ENCODE results near the gene BAZ1B.
"Not testable (repeated sequence)": the region's sequence is repeated elsewhere in the genome, so short reads cannot be mapped to it uniquely, and the experiment has no call there.

Gene BAZ1B

DNA sequence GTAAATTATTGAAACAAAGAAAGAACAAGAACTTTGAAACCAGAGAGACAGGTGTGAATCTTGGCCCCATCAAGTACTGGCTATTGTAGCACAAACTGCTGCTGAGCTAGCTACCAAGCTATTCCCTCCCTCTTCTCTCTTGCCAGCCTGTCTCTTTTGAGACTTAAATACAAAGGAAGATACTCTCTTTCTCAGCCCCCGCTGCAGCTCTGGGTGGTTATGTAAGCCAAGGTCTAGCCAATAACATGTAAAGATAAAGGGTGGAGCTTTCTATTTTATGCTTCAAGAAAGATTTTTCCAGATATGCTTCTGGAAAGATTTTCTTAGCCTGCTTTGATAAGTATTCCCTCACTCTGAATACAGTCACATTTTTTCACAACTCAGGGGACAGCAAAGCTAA, 17.2 kb downstream of the BAZ1B start:
- no peak for DNase-seq (ENCODE audit: low read depth)

DNA sequence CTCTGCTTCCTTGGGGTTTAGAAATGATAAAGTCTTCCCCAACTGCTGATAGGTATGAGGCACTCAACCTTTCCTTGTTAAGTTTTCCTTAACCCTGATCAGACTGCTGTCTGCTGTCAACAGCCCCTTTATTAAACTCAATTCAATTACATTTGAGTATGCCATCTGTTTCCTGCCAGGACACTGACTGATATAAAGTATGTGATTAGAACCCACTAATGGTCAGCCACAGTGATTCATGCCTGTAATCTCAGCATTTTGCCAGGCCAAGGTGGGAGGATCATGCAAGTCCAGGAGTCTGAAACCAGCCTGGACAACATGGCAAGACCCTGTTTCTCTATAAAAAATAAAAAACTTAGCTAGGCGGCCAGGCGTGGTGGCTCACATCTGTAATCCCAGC, 18.1 kb downstream of the BAZ1B start:
- DNase-seq (ENCODE audit: low read depth) = no peak

DNA sequence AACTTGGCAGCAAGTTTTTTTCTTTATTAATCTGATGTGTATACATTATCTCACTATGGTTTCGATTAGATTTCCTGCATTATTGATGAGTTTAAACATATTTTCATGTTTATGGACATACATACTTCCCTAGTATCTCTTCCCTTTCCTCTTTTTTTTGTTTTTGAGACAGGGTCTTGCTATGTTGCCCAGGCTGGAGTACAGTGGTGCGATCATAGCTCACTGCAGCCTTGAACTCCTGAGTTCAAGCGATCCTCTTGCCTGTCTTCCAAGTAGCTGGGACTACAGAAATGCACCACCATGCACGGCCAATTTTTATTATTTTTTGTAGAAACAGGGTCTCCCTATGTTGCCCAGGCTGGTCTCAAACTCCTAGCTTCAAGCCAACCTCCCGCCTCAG, 18.9 kb downstream of the BAZ1B start:
- no peak for DNase-seq (ENCODE audit: low read depth)

DNA sequence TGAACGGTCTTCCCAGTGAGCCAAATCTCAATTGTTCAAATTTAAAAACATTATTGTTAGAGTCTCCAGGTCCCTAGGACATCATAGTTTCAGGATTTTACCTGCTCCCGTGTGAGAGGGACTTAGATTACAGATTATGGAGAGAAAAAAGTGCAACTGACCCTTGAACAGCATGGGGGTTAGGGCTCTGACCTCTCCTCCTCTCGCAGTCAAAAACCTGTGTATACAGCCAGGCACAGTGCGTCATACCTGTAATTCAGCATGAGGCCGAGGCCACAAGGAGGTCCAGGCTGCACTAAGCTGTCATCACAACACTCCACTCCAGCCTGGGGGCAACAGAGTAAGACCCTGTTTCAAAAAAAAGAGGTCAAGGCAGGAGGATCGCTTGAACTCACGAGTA, 25.5 kb downstream of the BAZ1B start:
- no peak for DNase-seq (ENCODE audit: low read depth)

DNA sequence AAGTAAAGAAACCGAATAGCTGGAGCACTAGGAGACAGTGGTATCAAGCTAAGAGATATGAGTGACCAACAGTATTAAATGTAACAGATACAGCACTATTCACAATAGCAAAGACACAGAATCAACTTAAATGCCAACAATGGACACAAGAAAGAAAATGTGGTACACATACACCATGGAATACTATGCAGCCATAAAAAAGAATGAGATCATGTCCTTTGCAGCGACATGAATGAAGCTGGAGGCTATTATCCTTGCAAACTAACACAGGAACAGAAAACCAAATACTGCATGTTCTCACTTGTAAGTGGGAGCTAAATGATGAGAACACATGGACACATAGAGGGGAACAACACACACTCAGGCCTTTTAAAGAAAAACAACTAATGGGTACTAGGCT, 26.6 kb downstream of the BAZ1B start:
- DNase-seq (ENCODE audit: low read depth) = not testable (repeated sequence)

DNA sequence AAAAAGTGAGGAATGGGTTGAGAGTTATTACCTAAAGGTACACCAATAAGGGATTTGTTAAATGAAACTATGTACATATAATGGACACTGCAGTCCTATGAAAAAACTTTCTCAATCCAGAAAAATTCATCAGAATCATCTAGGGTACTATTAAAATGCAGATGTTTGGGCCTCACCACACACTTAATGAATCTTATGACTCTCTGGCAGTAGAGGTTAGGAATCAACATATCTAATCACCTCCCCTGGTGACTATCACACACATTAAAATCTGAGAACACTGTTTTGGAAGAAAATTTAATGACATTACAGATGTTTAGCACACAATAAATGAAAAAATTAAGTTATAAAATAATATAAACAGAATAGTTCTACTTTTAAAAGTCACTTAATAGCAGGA, 32.1 kb downstream of the BAZ1B start:
- no peak for DNase-seq (ENCODE audit: low read depth)

DNA sequence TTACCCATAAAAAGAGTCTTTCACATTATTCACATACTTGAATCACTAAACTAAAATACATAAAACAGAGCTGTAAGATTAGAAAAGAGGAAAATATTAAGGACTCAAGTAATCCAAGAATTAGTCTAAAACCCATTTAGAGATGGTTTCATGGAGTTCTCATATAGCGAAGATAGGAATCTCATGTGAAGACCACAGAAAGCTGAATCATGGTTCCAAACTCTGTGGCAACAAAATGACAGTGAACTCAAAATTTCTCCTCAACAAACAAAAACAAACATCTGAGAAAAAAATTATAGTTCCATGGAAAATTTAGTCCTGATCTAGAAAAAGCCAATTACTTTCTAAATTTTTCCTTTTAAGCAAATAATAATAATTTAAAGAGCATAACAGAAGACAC, 34.6 kb downstream of the BAZ1B start:
- DNase-seq (ENCODE audit: low read depth) = no peak

DNA sequence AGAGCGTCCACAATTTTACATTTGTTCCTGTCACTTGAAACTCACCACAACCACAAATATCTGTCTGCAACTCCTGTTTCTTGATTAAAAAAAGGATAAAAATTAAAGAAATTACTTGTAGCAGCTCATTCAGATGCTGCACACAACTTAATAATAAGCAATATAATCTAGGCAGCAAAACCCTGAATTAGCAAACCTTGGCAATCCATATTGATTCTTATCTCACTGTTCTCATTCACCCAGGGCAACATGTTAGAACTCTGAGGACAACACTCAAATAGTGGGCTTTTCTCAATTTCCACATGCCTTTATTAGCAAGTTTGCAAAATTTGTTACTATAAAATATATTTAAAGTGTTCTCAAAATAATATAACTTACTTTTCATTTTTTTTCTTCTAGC, 38.9 kb downstream of the BAZ1B start:
- DNase-seq (ENCODE audit: low read depth) = no peak

DNA sequence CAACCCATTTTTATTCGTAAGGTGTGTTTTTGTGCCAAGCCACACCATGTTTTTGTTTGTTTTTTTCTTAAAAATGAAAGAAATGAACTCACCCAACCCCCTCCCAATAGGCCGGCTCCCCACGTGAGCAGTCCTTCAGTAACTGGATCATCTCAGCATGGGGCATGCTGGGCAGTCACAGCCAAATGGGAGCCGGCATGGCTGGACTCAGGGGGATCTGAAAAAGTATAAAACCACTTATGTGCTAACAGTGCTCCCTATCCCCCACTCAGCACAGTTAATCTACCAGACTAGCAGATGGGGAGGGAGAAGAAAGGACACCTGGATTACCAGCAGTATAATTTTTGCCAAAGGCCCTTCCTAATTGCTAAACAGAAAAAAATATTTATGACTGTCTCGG, 39.3 kb downstream of the BAZ1B start:
- DNase-seq (ENCODE audit: low read depth) = no peak

DNA sequence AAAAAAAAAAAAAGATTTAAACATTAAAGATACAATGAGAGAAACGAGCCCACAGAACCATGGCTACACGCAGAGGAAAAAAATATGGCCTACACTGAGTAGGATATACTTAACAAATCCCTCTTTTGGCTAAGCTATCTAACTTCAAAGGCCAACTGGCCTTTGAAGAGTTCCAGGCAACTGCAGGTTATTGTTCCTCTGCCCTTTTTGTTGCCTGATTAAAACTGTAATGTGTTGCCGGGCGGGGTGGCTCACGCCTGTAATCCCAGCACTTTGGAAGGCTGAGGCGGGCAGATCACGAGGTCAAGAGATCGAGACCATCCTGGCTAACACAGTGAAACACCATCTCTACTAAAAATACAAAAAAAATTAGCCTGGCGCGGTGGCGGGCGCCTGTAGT, 40.6 kb downstream of the BAZ1B start:
- DNase-seq (ENCODE audit: low read depth) = not testable (repeated sequence)

DNA sequence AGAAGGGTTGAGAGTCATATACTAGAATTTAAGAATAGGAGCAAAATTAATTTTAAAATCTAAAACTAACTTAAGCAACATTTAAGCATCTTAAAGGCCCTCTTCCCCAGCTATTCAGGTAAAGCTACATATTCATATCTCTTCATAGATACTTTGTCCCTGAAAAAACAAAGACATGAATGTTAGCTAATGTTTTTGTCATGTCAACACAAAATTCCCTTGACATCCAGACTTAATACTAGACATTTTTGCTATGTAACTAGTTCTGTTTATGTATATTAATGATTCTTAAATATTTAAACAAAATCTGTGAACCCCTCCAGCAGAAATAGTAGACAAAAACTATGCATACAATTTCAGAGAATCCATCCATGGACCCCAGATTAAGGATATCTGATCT, 43.5 kb downstream of the BAZ1B start:
- no peak for DNase-seq (ENCODE audit: low read depth)

DNA sequence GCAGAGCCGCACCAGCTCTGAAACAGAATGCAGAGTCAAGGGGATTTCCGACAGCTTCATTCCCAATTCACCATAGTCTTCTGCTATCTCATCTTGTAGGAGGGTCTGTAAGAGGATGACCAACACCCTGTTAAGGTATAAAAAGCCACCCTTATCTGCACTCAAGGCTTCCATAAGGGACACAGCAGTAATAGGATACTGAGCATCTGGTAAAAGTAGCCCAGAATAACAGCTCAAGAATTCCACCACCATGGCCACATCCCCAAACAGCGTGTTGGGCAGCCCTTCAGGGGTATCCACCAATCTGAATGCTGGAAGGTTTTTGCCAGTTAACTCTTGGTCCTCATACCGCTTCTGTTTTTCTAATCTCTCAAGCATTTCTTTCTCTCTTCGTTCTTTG, 44.7 kb downstream of the BAZ1B start:
- no peak for DNase-seq (ENCODE audit: low read depth)

DNA sequence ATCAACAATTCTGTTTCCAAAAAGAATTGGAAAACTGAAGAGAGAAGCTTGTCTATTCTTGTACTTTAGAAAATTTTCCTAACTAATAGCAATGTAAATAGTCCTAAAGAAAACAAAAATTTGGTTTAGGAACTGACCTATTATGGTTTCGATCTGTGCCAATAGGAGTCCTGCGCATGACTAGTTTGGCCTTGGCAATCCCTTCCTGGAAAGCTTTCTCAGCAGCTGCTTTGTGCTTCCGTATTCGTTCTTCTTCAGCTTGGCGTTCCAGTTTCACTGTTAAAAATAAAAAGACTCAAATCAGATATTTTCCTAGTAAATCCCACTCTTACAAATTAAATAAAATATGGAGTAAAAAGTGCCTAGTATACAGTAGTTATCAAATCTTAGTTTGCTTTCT, 51.9 kb downstream of the BAZ1B start:
- DNase-seq (ENCODE audit: low read depth) = no peak

DNA sequence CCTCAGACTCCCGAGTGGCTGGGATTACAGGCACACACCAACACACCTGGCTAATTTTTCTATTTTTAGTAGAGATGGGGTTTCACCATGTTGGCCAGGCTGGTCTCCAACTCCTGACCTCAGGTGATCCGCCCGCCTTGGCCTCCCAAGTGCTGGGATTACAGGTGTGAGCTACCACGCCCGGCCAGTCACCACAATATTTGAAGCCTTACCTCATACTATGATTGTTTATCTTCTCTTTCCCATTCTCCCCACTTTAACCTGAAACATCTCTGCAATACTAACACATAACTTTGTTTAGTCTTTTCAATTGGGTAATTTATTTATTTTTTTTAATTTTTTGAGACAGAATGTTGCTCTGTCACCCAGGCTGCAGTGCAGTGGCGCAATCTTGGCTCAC, 55.0 kb downstream of the BAZ1B start:
- DNase-seq (ENCODE audit: low read depth) = not testable (repeated sequence)

DNA sequence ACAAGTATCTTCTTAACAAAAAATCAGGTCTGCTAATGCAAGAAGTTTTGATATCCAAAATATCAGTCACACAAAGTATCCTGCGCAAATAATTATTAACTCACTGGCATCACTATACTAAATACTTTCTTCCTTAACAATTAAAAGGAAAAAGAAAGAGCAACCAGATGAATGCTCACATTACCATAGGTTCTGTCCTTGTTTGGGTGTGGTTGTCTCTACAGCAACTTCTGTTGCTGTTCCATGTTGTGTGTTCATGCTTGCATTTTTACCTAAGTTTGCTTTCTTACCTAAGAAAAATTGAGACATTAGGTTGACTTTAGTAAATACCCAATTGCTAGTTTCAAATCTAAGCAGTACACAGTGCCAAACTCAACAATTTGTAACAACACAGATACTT, 56.0 kb downstream of the BAZ1B start:
- no peak for DNase-seq (ENCODE audit: low read depth)

DNA sequence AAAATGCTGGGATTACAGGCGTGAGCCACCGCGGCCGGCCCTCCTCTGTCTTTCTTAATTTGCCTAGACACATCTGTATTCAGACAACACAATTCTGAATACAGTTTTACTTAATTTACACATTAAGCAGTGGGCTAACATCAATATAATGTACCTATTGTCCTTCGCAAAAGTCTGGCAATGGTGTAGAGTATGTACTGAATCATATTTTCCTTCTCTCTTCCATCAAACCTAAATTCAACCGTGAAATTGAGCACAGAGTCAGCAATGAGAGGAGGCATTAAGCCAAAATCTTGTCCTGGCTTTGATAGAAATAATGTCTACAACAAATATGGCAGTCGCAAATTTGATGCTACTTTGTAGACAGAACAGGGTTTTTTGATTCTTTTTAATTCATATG, 58.1 kb downstream of the BAZ1B start:
- DNase-seq (ENCODE audit: low read depth) = no peak

DNA sequence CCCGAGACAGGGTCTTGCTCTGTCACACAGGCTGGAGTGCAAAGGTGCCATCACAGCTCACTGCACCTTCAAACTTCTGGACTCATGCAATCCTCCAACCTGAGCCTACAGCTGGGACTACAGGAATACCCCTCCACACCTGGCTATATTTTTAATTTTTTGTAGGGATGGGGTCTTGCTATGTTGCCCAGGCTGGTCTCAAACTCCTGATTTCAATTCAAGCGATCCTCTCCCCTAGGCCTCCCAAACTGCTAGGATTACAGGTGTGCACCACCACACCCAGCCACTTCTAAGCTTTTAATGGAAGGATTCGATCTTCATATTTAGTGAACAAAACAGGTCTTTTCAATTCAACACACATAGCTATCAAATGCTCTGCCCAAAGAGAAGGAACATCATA, 58.8 kb downstream of the BAZ1B start:
- no peak for DNase-seq (ENCODE audit: low read depth)

DNA sequence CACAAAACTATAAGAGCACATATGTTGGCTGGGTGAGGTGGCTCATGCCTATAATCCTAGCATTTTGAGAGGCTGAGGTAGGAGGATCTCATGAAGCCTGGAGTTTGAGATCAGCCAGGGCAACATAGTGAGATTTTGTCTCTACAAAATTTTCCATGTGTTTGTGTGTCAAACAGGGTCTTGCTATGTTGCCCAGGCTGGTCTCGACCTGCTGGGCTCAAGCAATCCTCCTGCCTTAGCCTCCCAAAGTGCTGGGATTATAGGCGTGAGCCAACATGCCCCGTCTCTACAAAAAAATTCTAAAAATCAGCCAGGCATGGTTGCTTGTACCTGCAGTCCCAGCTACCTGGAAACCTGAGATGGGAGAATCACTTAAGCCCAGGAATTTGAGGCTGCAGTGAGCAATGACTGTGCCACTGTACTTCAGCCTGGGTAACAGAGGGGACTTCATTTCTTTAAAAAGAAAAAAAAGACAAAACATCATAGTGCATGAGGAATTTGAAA, 60.3 kb downstream of the BAZ1B start:
- no peak for DNase-seq (ENCODE audit: low read depth)

DNA sequence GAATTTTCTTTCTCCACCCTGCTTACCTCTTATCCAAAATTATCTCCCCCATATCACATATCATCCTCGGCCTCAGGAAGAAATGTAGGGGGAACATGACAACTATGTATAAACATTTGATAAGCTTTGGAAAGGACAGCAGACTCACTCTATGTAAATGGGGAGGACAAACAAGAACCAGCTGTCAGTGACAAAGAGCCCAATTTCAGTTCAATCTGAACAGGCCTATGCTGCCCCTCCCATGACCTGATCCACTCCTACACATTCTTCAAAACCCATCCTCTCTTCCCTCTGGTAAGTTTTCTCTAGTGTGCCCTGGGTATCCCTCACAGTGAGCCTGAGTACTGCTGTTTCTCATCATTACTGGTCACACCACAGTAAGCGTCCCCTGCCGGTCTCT, 67.7 kb downstream of the BAZ1B start:
- no peak for DNase-seq (ENCODE audit: low read depth)

DNA sequence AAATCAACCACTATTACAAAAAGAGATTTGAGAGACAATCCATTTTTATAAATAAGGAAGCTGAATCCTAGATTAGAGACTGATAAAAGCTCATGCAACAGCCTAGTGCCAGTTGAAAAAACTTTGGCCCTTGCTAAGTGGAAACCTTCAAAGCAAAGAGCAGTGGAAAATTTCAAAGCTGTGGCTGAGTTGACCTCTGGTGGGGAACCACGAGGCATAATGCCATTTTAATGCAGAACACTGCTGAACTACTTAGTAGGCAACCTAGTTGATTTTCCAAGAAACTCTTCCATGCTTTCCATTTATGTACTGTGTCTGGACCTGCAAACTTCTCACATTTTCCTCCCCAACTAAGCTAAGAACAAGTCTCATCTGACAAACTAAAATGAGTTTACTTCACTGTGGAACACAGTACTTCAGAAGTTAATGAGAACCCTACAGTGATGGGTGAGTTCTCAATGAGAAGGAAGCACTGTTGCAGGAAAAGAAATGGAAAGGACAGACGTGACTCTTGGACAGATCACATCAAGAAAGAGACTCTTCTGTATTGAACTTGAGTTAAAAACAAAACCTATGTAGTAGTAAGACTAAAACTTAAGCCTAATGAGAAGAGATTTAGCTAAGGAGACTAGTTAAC, 69.0 kb downstream of the BAZ1B start:
- DNase-seq (ENCODE audit: low read depth) = no peak

DNA sequence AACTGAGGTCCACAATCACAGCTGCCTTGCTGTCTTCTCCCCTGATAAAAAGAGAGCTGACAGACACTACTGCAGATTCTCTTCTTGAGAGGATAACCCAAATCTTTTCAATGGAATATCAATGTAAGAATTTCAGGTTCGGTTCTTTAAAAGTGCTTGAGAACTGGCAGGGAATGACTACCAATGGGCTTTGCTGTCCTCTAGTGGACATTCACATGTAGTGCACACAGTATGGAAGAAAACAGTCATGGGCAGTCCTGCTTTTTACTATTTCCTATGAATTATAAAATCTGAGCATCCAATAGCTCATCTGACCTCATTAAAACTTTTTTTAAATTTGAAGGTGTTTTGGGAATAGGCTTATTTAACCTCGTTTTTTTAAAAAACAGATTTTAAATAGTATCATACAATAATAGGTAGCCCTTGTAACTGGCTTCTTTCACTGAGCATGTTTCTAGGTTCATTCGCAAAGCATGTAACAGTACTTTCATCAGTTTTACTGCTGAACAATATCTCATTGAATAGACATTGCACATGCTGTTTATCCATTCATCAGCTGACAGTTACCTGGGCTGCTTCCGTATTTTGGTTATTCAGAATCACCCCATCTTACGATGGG, 70.2 kb downstream of the BAZ1B start:
- DNase-seq (ENCODE audit: low read depth) = peak; percentile 3

DNA sequence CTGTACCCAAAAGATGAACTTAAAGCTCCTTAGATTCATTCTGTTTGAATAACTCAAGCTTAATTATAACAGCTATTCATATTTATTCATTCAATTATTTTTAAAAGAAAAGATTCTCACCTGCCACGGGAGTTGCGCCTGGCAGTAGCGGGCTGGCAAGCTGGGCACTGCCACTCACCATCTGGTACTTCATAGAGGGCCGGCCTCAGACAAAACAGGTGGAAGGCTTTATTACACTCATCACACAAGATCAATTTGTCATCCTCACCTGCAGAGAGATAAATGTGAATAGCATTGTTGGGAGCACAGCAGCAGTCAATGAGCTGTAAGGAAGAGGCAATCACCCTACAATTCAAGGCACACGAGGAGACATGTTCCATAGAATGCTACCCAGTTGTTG, 72.7 kb downstream of the BAZ1B start:
- no peak for DNase-seq (ENCODE audit: low read depth)

DNA sequence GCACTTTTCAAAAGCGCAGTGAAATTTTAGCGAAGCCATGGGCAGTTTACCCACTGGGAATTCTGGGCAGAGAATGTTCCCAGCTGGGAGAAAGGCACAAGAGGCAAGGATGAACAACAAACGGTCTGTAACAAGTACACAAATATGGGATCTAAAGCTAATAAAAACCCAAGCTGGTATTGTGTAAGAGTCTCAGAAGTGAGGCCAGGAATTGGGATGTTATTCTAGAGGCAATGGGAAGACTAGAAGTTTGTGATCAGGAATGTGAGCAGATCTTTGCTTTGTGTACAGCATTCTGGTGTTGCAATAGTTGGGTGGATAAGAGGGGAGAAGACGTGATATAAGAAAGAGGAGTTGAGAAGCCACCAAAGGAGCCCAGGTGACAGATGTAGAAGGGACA, 73.5 kb downstream of the BAZ1B start:
- DNase-seq (ENCODE audit: low read depth) = no peak

DNA sequence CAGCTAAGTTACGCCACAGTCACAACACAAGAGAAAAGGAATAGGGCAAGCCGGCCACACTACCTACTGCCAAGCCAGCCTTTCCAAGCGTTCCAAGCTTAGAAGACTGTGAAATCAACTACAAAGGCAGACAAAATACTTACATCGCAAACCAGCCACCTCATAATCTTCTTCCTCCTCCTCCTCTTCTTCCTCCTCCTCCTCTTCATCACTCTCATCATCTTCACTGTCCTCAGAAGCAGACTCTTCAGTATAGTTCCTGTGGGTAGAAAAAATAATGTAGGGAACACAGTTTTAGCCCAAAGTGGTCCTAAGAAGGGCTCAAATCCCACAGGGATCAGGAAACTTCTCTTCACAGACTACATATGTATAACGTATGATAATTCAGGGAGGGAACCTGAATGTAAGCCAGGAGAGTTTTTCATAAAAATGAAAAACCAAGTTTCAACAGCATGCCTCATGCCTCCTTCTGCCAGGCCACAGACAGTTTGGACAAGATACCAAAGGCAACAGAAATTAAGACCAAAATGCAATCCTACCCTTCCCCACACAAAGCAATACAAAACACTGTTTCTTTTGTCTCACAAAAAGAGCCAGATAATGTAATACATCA, 74.9 kb downstream of the BAZ1B start:
- no peak for DNase-seq (ENCODE audit: low read depth)
